K562 (cell line): ENCODE measurements around the gene SPTBN4. TPM values are rescaled to one million over a fixed set of nuclear protein-coding genes. Genes with fewer than 3 reads are reported as not detected.

Experiments
- ATAC-seq: fragments of 200-7000 bp; cut with Tn5 transposase; 3 replicates; pipeline ENCODE4 v1.9.1; 2020; ENCODE audit warnings: moderate library complexity
- BruUV-seq: library from RNA; stranded (reverse); fragments of 400-500 nt; replicated peaks from 2 replicates; lab custom pipeline; 2021; lab: Mats Ljungman, UMichigan
- CTCF ChIA-PET: fragments of 300-600 bp; formaldehyde crosslinking; extraction: SDS; loops from one replicate; lab custom pipeline; 2021; ENCODE audit warnings: low intra/inter-chr PET ratio; lab: Yijun Ruan, JAX
- POLR2A ChIA-PET: fragments of 300-600, 350-650 bp; sonication (Branson Sonifier 250); formaldehyde crosslinking; extraction: SDS; loops from one replicate; lab custom pipeline; 2021; ENCODE audit warnings: antibody characterized with exemption, inconsistent platforms; lab: Yijun Ruan, JAX
- DNase-seq, 4 experiments: peaks; one replicate each; pipeline versions ENCODE4 v3.0.0 to v3.0.0-alpha.2; 2011 to 2018; ENCODE audit warnings: low spot score in 3 of 4, mixed read lengths in 3 of 4; ENCODE audit errors: extremely low read depth in 1 of 4
- FAIRE-seq: peaks from 2 replicates; lab custom pipeline; 2011; peaks lifted over from hg19 to GRCh38; lab: Jason Lieb, UNC
- H2AFZ ChIP-seq: 2 replicates; pipeline ENCODE4 v1.6.0; 2011; ENCODE audit warnings: low read depth, low read length, control low read depth, inconsistent platforms
- H3K27ac ChIP-seq: fragments of 200-600 bp; 3 replicates; pipeline ENCODE4 v1.8.0; 2011; ENCODE audit warnings: low read depth, mild to moderate bottlenecking, control low read depth, inconsistent platforms, low read length, moderate library complexity, mixed read lengths; ENCODE audit errors: extremely low read depth
- H3K27me3 ChIP-seq, 2 experiments: fragments of 300-600 bp in 1 of 2; 2 replicates in 1 of 2; 3 replicates in 1 of 2; pipeline versions ENCODE4 v1.6.0 to v1.8.0; 2011; ENCODE audit warnings: inconsistent platforms in 2 of 2, low read length in 2 of 2, mild to moderate bottlenecking in 1 of 2, mixed read lengths in 1 of 2, moderate library complexity in 1 of 2; ENCODE audit not compliant: control insufficient read depth in 2 of 2, insufficient read depth in 2 of 2
- H3K36me3 ChIP-seq: fragments of 300-600 bp; 3 replicates; pipeline ENCODE4 v1.8.0; 2011; ENCODE audit warnings: mild to moderate bottlenecking, low read length, inconsistent platforms; ENCODE audit not compliant: control insufficient read depth, insufficient read depth
- H3K4me1 ChIP-seq, 2 experiments: fragments of 200-600 bp in 1 of 2; replicated peaks in 1 of 2; 2 replicates in 1 of 2; 3 replicates in 1 of 2; pipeline versions ENCODE4 v1.5.1 to v1.8.0; 2011; ENCODE audit warnings: inconsistent platforms in 2 of 2, low read length in 2 of 2, mild to moderate bottlenecking in 1 of 2, mixed read lengths in 1 of 2, moderate library complexity in 1 of 2; ENCODE audit not compliant: control insufficient read depth in 2 of 2, insufficient read depth in 2 of 2
- H3K4me2 ChIP-seq: 2 replicates; pipeline ENCODE4 v1.6.1; 2011; ENCODE audit warnings: low read length, control low read depth, inconsistent platforms, mixed read lengths; ENCODE audit not compliant: insufficient read depth
- H3K4me3 ChIP-seq: fragments of 200-600 bp; sonication (generic), shearing (Covaris generic); 2 replicates; pipeline ENCODE4 v1.5.1; 2016; ENCODE audit warnings: control low read depth, inconsistent platforms
- H3K79me2 ChIP-seq: fragments of 200-600 bp; 3 replicates; pipeline ENCODE4 v1.8.0; 2011; ENCODE audit warnings: low read length, inconsistent platforms; ENCODE audit not compliant: control insufficient read depth, insufficient read depth
- H3K9ac ChIP-seq, 2 experiments: 2 replicates each; pipeline versions ENCODE4 v1.6.0 to v1.6.1; 2011; ENCODE audit warnings: low read depth in 2 of 2, low read length in 2 of 2, control low read depth in 1 of 2, inconsistent platforms in 1 of 2, mild to moderate bottlenecking in 1 of 2, mixed read lengths in 1 of 2; ENCODE audit not compliant: insufficient read depth in 1 of 2
- H3K9me1 ChIP-seq: one replicate; pipeline ENCODE4 v1.6.0; 2011; ENCODE audit warnings: inconsistent platforms, mild to moderate bottlenecking, low read length, moderate library complexity; ENCODE audit not compliant: control insufficient read depth, insufficient read depth
- H3K9me3 ChIP-seq: replicated peaks from 2 replicates; pipeline ENCODE4 v1.5.1; 2011; ENCODE audit warnings: low read depth, low read length, inconsistent platforms; ENCODE audit not compliant: control insufficient read depth, insufficient read depth
- H4K20me1 ChIP-seq: replicated peaks from 2 replicates; pipeline ENCODE4 v1.6.1; 2011; ENCODE audit warnings: low read length, inconsistent platforms, mixed read lengths; ENCODE audit not compliant: control insufficient read depth, insufficient read depth
- HMG20B ChIP-seq: fragments of 250-450 bp; sonication (Bioruptor Pico); IDR thresholded peaks from 2 replicates; pipeline ENCODE4 v1.5.0; 2021; ENCODE audit warnings: mild to moderate bottlenecking
- NRF1 ChIP-seq, 2 experiments: fragments of 450-650 bp; IDR thresholded peaks in 1 of 2; conservative IDR thresholded peaks in 1 of 2; 2 replicates each; pipeline ENCODE4 v1.6.1; 2014; ENCODE audit warnings: mild to moderate bottlenecking in 2 of 2
- ZBTB33 ChIP-seq: sonication (generic); formaldehyde crosslinking; IDR thresholded peaks from 2 replicates; pipeline ENCODE4 v1.8.1; 2023; ENCODE audit warnings: mild to moderate bottlenecking, missing genetic modification reagents
- ZFPM2 ChIP-seq: fragments of 250-450 bp; sonication (Bioruptor Pico); IDR thresholded peaks from 2 replicates; pipeline ENCODE4 v1.5.1; 2022; ENCODE audit warnings: mild to moderate bottlenecking
- WGBS: fragments of 100-300 bp; shearing (Covaris generic); methylation state at CpG from one replicate; pipeline ENCODE4 v1.1.6; 2016; ENCODE audit warnings: low coverage, mixed read lengths; ENCODE audit not compliant: insufficient coverage; ENCODE audit errors: missing lambda C conversion rate; 5-methylcytosine and 5-hydroxymethylcytosine counted together
- in situ Hi-C: fragments of 300-500 bp; cut with MboI; formaldehyde crosslinking; loops from 4 replicates; pipeline ENCODE4 v1.15.0; 2018; ENCODE audit warnings: inconsistent platforms, mixed read lengths
- intact Hi-C: fragments of 100-400 bp; cut with micrococcal nuclease; formaldehyde crosslinking; loops from 2 replicates; pipeline ENCODE4 v1.14.2; 2022
- polyA plus RNA-seq, 8 experiments: library from polyadenylated mRNA; depleted of rRNA in 4 of 8; stranded (reverse) in 5 of 8; unstranded in 3 of 8; fragments of >200 nt; fragmentation: Nextera tagmentation in 2 of 8; fragmentation: Illumina TruSeq in 1 of 8; extraction: Ambion mirVana in 2 of 8; extraction: Trizol in 1 of 8; gene quantifications; 2 replicates each; pipeline versions ENCODE4 v1.2.1 to v1.2.3, GENCODE V29; 2011 to 2014; ENCODE audit warnings: inconsistent platforms in 1 of 8, missing spikeins in 1 of 8
- total RNA-seq, 7 experiments: library from RNA; depleted of rRNA in 6 of 7; stranded (reverse); fragments of >200 nt in 6 of 7; fragmentation: Illumina TruSeq in 2 of 7; extraction: Trizol in 2 of 7; gene quantifications; 2 replicates each; pipeline versions ENCODE4 v1.2.1 to v1.2.3, GENCODE V29; 2011 to 2021; ENCODE audit warnings: low replicate concordance in 1 of 7

SPTBN4 gene
- total and polyA plus RNA-seq, 9 of the 15 experiments (the other 6 are each of a cell fraction or from before 2014, with no cell fraction given) = 0.01 to 1.5 (median 0.86) TPM

GRCh38 chr19:40553885-40554857, 87.4 kb downstream of the SPTBN4 start:
- no peaks in the 10 kb centered on the region for H3K9me1 ChIP-seq
- H3K4me2 ChIP-seq = no peak overlapping the region
- peak; percentile 33; the same call in 1 of the 3 replicates for ATAC-seq
- peaks cover 3 to 38% of the 10 kb centered on the region in 2 experiments for H3K27me3 ChIP-seq
- H2AFZ ChIP-seq = no peak overlapping the region
- CTCF ChIA-PET = no interaction called here
- WGBS = 32% methylated on average over 61 of the region's 69 CpGs
- no peaks in the 10 kb centered on the region for H4K20me1 ChIP-seq
- no peak overlapping the region for H3K4me3 ChIP-seq
- in situ Hi-C loops = no loop called here
- intact Hi-C loops = no loop called here
- FAIRE-seq = no peak
- peak; percentile 59 to 61 for TF ChIP-seq NRF1 (conservative IDR thresholded peaks at IDR 0.05 in 1 of 2, IDR thresholded peaks at IDR 0.05 in 1 of 2)
- no peak for TF ChIP-seq ZFPM2
- no peak for TF ChIP-seq HMG20B (CRISPR knock-in tag)
- TF ChIP-seq ZBTB33 = peak; percentile 82
- TF ChIP-seq, all 486 proteins: peak for 2
- POLR2A ChIA-PET = interaction anchor here (0.6 kb wide), 1 partner anchor 15 kb away, joined by 3 read pairs; no protein-coding TSS in a partner anchor
- peaks cover 3 to 21% of the 10 kb centered on the region in 2 experiments; a peak in 3 of 5 replicates for H3K4me1 ChIP-seq
- BruUV-seq = no TSS peak
- DNase-seq = no peak
- no peak overlapping the region for H3K9ac ChIP-seq
- no peaks in the 10 kb centered on the region for H3K36me3 ChIP-seq
- H3K27ac ChIP-seq = no peak overlapping the region
- H3K9me3 ChIP-seq = no peaks in the 10 kb centered on the region
- no peaks in the 10 kb centered on the region for H3K79me2 ChIP-seq
